Measurements from ENCODE around the gene TTC21A.
"Not testable (repeated sequence)": the region's sequence is repeated elsewhere in the genome, so short reads cannot be mapped to it uniquely, and the experiment has no call there.

TTC21A gene

GRCh38 chr3:39170461-39170860 lies 63.0 kb downstream of the TTC21A start:
- Histone ChIP-seq H3K79me2 (ENCODE audit: low read length) (no peaks in the 10 kb centered on the region), H3K36me3 (replicated peaks; ENCODE audit: insufficient read depth, low read length) (no peaks in the 10 kb centered on the region), H3K27ac (ENCODE audit: low read length) (no peak overlapping the region), H3K27me3 (replicated peaks; ENCODE audit: insufficient read depth, low read length) (no peaks in the 10 kb centered on the region), H3K9me3 (replicated peaks; ENCODE audit: insufficient read depth, low read length) (no peaks in the 10 kb centered on the region), H3K4me1 (ENCODE audit: low read length) (no peaks in the 10 kb centered on the region), H3F3A (ENCODE audit: insufficient read depth, low read length) (no peaks in the 10 kb centered on the region), H3K4me3 (ENCODE audit: low read length) (no peak overlapping the region), H3K9ac (ENCODE audit: low read length) (no peak overlapping the region), H3K4me2 (ENCODE audit: low read depth, low read length) (no peak overlapping the region), H2AFZ (ENCODE audit: low read length) (no peak overlapping the region), H4K20me1 (ENCODE audit: insufficient read depth, low read length) (no peaks in the 10 kb centered on the region), H3K9me2 (replicated peaks; ENCODE audit: insufficient read depth, low read length) (no peaks in the 10 kb centered on the region)
- DNase-seq, result no peak
- TF ChIP-seq EZH2 (optimal IDR thresholded peaks at IDR 0.05; ENCODE audit: low read depth, low read length), result no peak
- TF ChIP-seq, protein P1, sequence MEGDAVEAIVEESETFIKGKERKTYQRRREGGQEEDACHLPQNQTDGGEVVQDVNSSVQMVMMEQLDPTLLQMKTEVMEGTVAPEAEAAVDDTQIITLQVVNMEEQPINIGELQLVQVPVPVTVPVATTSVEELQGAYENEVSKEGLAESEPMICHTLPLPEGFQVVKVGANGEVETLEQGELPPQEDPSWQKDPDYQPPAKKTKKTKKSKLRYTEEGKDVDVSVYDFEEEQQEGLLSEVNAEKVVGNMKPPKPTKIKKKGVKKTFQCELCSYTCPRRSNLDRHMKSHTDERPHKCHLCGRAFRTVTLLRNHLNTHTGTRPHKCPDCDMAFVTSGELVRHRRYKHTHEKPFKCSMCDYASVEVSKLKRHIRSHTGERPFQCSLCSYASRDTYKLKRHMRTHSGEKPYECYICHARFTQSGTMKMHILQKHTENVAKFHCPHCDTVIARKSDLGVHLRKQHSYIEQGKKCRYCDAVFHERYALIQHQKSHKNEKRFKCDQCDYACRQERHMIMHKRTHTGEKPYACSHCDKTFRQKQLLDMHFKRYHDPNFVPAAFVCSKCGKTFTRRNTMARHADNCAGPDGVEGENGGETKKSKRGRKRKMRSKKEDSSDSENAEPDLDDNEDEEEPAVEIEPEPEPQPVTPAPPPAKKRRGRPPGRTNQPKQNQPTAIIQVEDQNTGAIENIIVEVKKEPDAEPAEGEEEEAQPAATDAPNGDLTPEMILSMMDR (IDR thresholded peaks at IDR 0.05; ENCODE audit: low read length), result no peak
- TF ChIP-seq EZH2phosphoT487 (IDR thresholded peaks at IDR 0.05; ENCODE audit: low read length), result no peak

DNA sequence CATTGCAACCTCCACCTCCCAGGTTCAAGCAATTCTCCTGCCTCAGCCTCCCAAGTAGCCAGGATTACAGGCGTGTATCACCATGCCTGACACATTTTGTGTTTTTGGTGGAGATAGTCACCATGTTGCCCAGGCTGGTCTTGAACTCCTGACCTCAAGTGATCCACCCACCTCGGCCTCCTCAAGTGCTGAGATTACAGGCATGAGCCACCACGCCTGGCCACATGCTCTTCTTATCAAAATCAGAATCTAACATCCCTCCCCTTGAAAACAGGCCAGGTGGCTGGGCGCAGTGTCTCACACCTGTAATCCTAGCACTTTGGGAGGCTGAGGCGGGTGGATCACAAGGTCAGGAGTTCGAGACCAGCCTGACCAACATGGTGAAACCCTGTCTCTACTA lies 63.4 kb downstream of the TTC21A start:
- not testable (repeated sequence) for H3K79me2 ChIP-seq (ENCODE audit: low read length); H3F3A ChIP-seq (ENCODE audit: insufficient read depth, low read length); H3K36me3 ChIP-seq (replicated peaks; ENCODE audit: insufficient read depth, low read length); H3K27me3 ChIP-seq (replicated peaks; ENCODE audit: insufficient read depth, low read length); H3K4me1 ChIP-seq (ENCODE audit: low read length); H3K27ac ChIP-seq (ENCODE audit: low read length); H3K4me2 ChIP-seq (ENCODE audit: low read depth, low read length); H3K4me3 ChIP-seq (ENCODE audit: low read length); H3K9me3 ChIP-seq (replicated peaks; ENCODE audit: insufficient read depth, low read length); H3K9ac ChIP-seq (ENCODE audit: low read length); H3K9me2 ChIP-seq (replicated peaks; ENCODE audit: insufficient read depth, low read length); DNase-seq; H2AFZ ChIP-seq (ENCODE audit: low read length); H4K20me1 ChIP-seq (ENCODE audit: insufficient read depth, low read length)

DNA sequence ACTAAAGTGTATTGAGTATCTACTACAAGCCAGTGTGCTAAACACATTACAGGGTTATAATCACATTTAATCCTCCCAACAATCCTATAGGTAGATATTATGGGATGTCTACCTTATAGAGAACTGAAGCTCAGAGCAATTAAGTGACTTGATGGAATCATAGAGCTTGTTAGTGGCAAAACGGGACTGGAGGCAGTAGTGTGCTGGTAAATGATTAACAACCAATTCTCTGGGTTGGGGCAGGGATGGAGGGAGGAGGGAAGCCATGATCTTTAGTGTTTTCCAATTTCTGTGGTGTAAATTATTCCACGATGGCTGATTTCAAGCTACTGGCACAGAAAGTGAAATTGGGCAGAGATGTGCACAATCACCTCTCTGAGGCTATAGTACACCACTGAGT lies 64.4 kb downstream of the TTC21A start:
- Histone ChIP-seq H3K9ac (ENCODE audit: low read length) (no peak overlapping the region), H3K4me2 (ENCODE audit: low read depth, low read length) (no peak overlapping the region), H3K36me3 (replicated peaks; ENCODE audit: insufficient read depth, low read length) (no peaks in the 10 kb centered on the region), H3K9me3 (replicated peaks; ENCODE audit: insufficient read depth, low read length) (no peaks in the 10 kb centered on the region), H3K27ac (ENCODE audit: low read length) (no peak overlapping the region), H3K27me3 (replicated peaks; ENCODE audit: insufficient read depth, low read length) (no peaks in the 10 kb centered on the region), H3K9me2 (replicated peaks; ENCODE audit: insufficient read depth, low read length) (no peaks in the 10 kb centered on the region), H3F3A (ENCODE audit: insufficient read depth, low read length) (no peaks in the 10 kb centered on the region), H3K4me1 (ENCODE audit: low read length) (no peaks in the 10 kb centered on the region), H3K79me2 (ENCODE audit: low read length) (no peaks in the 10 kb centered on the region), H3K4me3 (ENCODE audit: low read length) (no peak overlapping the region), H4K20me1 (ENCODE audit: insufficient read depth, low read length) (no peaks in the 10 kb centered on the region), H2AFZ (ENCODE audit: low read length) (no peak overlapping the region)
- TF ChIP-seq, protein P1 (IDR thresholded peaks at IDR 0.05; ENCODE audit: low read length), result no peak
- TF ChIP-seq EZH2phosphoT487 (IDR thresholded peaks at IDR 0.05; ENCODE audit: low read length) (no peak), EZH2 (optimal IDR thresholded peaks at IDR 0.05; ENCODE audit: low read depth, low read length) (no peak)
- no peak for DNase-seq

DNA sequence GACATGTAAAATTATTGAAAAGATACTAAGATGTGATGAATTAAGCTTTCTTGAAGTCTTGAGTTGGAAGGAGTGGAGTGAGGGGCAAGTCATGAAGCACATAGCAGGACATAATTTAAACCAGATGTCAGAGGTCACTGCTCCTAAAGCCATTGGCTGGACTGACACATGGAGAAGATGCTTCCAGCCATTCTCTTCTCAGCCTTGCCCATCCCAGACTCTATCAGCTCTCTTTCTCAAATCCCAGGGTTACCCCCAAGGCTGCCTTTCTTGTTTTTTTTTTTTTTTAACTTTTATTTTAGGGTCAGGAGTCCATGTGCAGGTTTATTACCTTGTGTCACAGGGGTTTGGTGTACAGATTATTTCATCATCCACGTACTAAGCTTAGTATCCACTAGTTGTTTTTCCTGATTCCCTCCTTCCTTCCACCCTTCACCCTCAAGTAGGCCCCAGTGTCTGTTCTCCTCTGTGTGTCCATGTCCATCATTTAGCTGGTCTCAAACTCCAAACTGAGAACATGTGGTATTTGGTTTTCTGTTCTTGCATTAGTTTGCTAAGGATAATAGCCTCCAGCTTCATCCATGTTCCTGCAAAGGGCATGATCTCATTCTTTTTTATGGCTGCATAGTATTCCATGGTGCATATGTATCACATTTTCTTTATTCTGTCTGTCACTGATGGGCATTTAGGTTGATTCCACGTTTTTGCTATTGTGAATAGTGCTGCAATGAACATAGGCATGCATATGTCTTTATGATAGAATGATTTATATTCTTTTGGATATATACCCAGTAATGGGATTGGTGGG lies 66.0 kb downstream of the TTC21A start:
- H3K27me3 ChIP-seq (replicated peaks; ENCODE audit: insufficient read depth, low read length), result no peaks in the 10 kb centered on the region
- H3K36me3 ChIP-seq (replicated peaks; ENCODE audit: insufficient read depth, low read length), result no peaks in the 10 kb centered on the region
- H3K9me3 ChIP-seq (replicated peaks; ENCODE audit: insufficient read depth, low read length), result no peaks in the 10 kb centered on the region
- TF ChIP-seq, protein P1 (IDR thresholded peaks at IDR 0.05; ENCODE audit: low read length), result no peak
- TF ChIP-seq EZH2phosphoT487 (IDR thresholded peaks at IDR 0.05; ENCODE audit: low read length) (no peak), EZH2 (optimal IDR thresholded peaks at IDR 0.05; ENCODE audit: low read depth, low read length) (no peak)
- no peak overlapping the region for H3K4me3 ChIP-seq (ENCODE audit: low read length)
- H3K79me2 ChIP-seq (ENCODE audit: low read length), result no peaks in the 10 kb centered on the region
- DNase-seq, result no peak
- no peaks in the 10 kb centered on the region for H3K9me2 ChIP-seq (replicated peaks; ENCODE audit: insufficient read depth, low read length)
- H2AFZ ChIP-seq (ENCODE audit: low read length), result no peak overlapping the region
- H3K4me2 ChIP-seq (ENCODE audit: low read depth, low read length), result no peak overlapping the region
- H4K20me1 ChIP-seq (ENCODE audit: insufficient read depth, low read length), result no peaks in the 10 kb centered on the region
- H3K27ac ChIP-seq (ENCODE audit: low read length), result no peak overlapping the region
- H3F3A ChIP-seq (ENCODE audit: insufficient read depth, low read length), result peaks cover 4% of the 10 kb centered on the region; the same call in 1 of the 2 replicates
- no peak overlapping the region for H3K9ac ChIP-seq (ENCODE audit: low read length)
- peaks cover 5% of the 10 kb centered on the region; the same call in 1 of the 2 replicates for H3K4me1 ChIP-seq (ENCODE audit: low read length)
